Measurements from ENCODE around the gene EEF1AKMT3. TPM values are rescaled to one million over a fixed set of nuclear protein-coding genes. Genes with fewer than 3 reads are reported as not detected.
A peak's percentile ranks its signal among the peaks of the same experiment; 100 is the strongest.

EEF1AKMT3 gene
- total RNA-seq, 2 experiments from 2014 or later: 4.0 to 4.3 TPM

DNA sequence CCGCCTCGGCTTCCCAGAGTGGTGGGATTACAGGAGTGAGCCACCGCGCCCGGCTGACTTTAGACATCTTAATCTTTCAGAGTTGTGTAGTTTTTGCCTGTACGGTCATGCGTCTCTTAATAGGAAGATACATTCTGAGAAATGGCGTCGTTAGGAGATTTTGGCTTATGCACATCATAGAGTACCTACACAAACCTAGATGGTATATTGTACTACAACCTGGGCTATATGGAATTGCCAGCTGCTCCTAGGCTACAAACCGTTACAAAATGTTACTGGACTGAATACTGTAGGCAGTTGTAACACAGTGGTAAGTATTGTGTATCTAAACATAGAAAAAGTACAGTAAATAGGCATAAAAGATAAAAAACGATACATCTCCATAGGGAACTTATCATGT is 11.4 kb downstream of the EEF1AKMT3 start:
- TF ChIP-seq, protein P1, sequence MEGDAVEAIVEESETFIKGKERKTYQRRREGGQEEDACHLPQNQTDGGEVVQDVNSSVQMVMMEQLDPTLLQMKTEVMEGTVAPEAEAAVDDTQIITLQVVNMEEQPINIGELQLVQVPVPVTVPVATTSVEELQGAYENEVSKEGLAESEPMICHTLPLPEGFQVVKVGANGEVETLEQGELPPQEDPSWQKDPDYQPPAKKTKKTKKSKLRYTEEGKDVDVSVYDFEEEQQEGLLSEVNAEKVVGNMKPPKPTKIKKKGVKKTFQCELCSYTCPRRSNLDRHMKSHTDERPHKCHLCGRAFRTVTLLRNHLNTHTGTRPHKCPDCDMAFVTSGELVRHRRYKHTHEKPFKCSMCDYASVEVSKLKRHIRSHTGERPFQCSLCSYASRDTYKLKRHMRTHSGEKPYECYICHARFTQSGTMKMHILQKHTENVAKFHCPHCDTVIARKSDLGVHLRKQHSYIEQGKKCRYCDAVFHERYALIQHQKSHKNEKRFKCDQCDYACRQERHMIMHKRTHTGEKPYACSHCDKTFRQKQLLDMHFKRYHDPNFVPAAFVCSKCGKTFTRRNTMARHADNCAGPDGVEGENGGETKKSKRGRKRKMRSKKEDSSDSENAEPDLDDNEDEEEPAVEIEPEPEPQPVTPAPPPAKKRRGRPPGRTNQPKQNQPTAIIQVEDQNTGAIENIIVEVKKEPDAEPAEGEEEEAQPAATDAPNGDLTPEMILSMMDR (IDR thresholded peaks at IDR 0.05): no peak
- Mint-ChIP-seq H3K27ac (peak overlapping the region; percentile 68), H3K36me3 (ENCODE audit: low read depth) (peaks cover 29% of the 10 kb centered on the region), H3K4me3 (peak overlapping the region; percentile 74), H3K27me3 (no peaks in the 10 kb centered on the region), H3K9me3 (no peaks in the 10 kb centered on the region), H3K4me1 (ENCODE audit: low read depth) (peaks cover 28% of the 10 kb centered on the region)
- CTCF ChIA-PET: interaction anchor here (1.2 to 13.4 kb wide), 11 partner anchors 9 to 121 kb away, joined by 3 to 122 read pairs (median 7); partner anchors contain the start of genes CYP27B1, EEF1AKMT3 and METTL1
- DNase-seq (no peak), ATAC-seq (no peak)
- intact Hi-C loops (cut with micrococcal nuclease): loop anchor here (5.0 kb wide), 1 partner anchor 123 kb away; no protein-coding TSS in a partner anchor
- POLR2A ChIA-PET: interaction anchor here (1.3 to 1.6 kb wide), 7 partner anchors 10 to 42 kb away, joined by 3 to 7 read pairs (median 4); partner anchors contain the start of genes CDK4, EEF1AKMT3 and METTL1

DNA sequence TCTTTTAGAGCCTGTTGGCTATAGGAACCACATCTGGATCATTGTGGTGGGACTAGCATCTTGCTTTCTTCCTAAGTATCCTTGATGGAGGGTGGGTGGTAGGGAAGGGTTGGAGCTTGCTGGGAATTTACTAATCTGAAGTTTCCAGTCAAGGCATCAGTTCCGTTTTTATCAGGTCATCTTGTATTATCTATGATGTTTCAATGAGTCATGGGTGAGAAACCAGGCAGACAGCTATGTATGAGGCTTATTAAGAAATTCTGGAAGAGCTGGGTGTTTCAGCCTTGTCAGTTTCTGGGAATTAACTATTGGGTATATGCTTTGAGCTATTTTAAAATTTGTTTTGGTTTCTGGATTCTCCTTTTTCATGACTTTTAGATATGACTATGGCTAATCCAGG is 21.5 kb downstream of the EEF1AKMT3 start:
- intact Hi-C loops (cut with micrococcal nuclease): no loop called here
- CTCF ChIA-PET: interaction anchor here (0.8 to 3.1 kb wide), 9 partner anchors 9 to 111 kb away, joined by 3 to 26 read pairs (median 4); partner anchors contain the start of gene TSFM
- Mint-ChIP-seq H3K27ac (no peak overlapping the region), H3K9me3 (no peaks in the 10 kb centered on the region), H3K36me3 (ENCODE audit: low read depth) (peaks cover 42% of the 10 kb centered on the region), H3K27me3 (no peaks in the 10 kb centered on the region), H3K4me1 (ENCODE audit: low read depth) (peaks cover 15% of the 10 kb centered on the region), H3K4me3 (no peak overlapping the region)
- TF ChIP-seq, protein P1 (IDR thresholded peaks at IDR 0.05): no peak
- ATAC-seq (no peak), DNase-seq (no peak)
- POLR2A ChIA-PET: interaction anchor here (1.8 kb wide), 1 partner anchor 11 kb away, joined by 7 read pairs; the partner anchor contains the start of gene TSFM

DNA sequence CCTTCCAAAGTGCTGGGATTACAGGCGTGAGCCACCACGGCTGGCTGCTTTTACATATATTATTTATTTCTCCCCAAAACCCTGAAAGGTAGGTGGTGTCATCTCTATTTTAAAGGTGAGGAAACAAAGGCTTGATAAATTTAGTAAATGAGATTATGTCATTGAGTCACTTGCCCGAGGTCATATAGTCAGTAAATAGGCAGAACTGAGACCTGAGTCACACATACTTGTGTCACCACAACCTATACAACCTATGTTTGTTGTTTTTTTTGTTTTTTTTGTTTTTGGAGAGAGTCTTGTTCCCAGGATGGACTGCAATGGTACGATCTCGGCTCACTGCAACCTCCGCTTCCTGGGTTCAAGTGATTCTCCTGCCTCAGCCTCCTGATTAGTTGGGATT is 22.9 kb downstream of the EEF1AKMT3 start:
- intact Hi-C loops (cut with micrococcal nuclease): no loop called here
- POLR2A ChIA-PET: no interaction called here
- DNase-seq (no peak), ATAC-seq (no peak)
- CTCF ChIA-PET: no interaction called here
- Mint-ChIP-seq H3K4me1 (ENCODE audit: low read depth) (peaks cover 15% of the 10 kb centered on the region), H3K36me3 (ENCODE audit: low read depth) (peaks cover 41% of the 10 kb centered on the region), H3K27me3 (no peaks in the 10 kb centered on the region), H3K27ac (no peak overlapping the region), H3K4me3 (no peak overlapping the region), H3K9me3 (no peaks in the 10 kb centered on the region)
- TF ChIP-seq, protein P1 (IDR thresholded peaks at IDR 0.05): no peak

DNA sequence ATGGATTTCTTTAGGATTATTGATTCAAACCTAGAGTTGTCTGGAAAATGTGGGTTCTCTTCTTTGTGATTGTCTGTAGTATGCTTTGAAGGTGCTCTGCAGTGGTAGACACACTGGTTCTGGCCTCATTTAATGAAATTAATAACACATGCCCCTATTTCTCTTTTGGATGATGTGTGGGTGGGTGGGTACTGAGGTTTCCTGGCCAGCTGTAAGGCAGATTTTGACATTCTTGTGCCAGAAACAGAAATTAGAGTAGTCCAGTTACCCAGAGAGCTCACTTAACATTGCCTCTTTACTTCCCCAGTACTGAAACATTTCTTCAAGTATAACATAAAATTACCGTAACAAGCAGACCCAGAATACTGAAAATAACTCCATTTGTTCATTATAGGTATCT is 24.6 kb downstream of the EEF1AKMT3 start:
- Mint-ChIP-seq H3K4me1 (ENCODE audit: low read depth) (peaks cover 14% of the 10 kb centered on the region), H3K9me3 (no peaks in the 10 kb centered on the region), H3K27ac (peak overlapping the region; percentile 36), H3K27me3 (no peaks in the 10 kb centered on the region), H3K4me3 (no peak overlapping the region), H3K36me3 (ENCODE audit: low read depth) (peaks cover 36% of the 10 kb centered on the region)
- ATAC-seq (no peak), DNase-seq (no peak)
- intact Hi-C loops (cut with micrococcal nuclease): no loop called here
- POLR2A ChIA-PET: interaction anchor here (1.1 to 1.6 kb wide), 2 partner anchors 12 to 54 kb away, joined by 3 to 4 read pairs; no protein-coding TSS in a partner anchor
- CTCF ChIA-PET: interaction anchor here (9.5 kb wide), 1 partner anchor 107 kb away, joined by 124 read pairs; no protein-coding TSS in a partner anchor
- TF ChIP-seq, protein P1 (IDR thresholded peaks at IDR 0.05): no peak

DNA sequence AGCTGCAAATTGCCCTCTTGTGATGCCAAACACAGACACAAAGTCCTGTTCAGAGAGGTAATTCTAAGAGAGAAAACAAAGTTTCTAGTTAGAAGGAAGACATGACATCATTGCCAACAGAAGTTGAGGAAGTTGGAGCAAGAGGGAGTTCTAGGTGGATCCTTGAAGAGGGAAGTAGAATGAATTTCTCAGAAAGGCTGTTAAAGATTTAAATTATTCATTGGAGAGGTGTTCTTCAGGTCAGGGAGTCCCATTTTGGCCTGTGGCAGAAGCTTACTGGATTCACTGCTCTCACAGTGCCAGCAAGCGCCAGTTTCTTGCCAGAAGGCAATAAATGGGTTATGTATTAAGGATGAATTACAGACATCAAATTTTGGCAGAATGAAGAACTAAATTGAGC is 25.5 kb downstream of the EEF1AKMT3 start:
- H3K4me1 Mint-ChIP-seq (ENCODE audit: low read depth): peaks cover 13% of the 10 kb centered on the region
- ChIA-PET POLR2A (interaction anchor here (1.1 to 1.6 kb wide), 3 partner anchors 12 to 30 kb away, joined by 3 to 6 read pairs (median 4); partner anchors contain the start of genes CYP27B1 and TSFM), CTCF (interaction anchor here (1.1 to 9.5 kb wide), 3 partner anchors 9 to 106 kb away, joined by 3 to 124 read pairs (median 7); partner anchors contain the start of gene TSFM)
- H3K9me3 Mint-ChIP-seq: no peaks in the 10 kb centered on the region
- TF ChIP-seq, protein P1 (IDR thresholded peaks at IDR 0.05): no peak
- ATAC-seq (no peak), DNase-seq (no peak)
- H3K4me3 Mint-ChIP-seq: no peak overlapping the region
- no peaks in the 10 kb centered on the region for H3K27me3 Mint-ChIP-seq
- H3K27ac Mint-ChIP-seq: peak overlapping the region; percentile 37
- peaks cover 29% of the 10 kb centered on the region for H3K36me3 Mint-ChIP-seq (ENCODE audit: low read depth)
- intact Hi-C loops (cut with micrococcal nuclease): no loop called here

Data from activated CD8-positive, alpha-beta T cell treated with anti-CD3 and anti-CD28 coated beads for 36 hours (primary cell).